MM.1S (cell line): ENCODE data around the gene KIRREL2.

Source experiments
- CTCF ChIP-seq: fragments of 300-600 bp; sonication (generic); IDR thresholded peaks from 2 replicates; pipeline ENCODE4 v1.5.1; 2016; ENCODE audit warnings: antibody characterized with exemption, low read length, mixed read lengths
- EZH2 ChIP-seq: fragments of 300-600 bp; sonication (generic); optimal IDR thresholded peaks from 2 replicates; pipeline ENCODE3; 2017; ENCODE audit warnings: low read depth, mild to moderate bottlenecking, antibody characterized with exemption, low read length, mixed read lengths
- EZH2phosphoT487 ChIP-seq: fragments of 300-600 bp; sonication (generic); IDR thresholded peaks from 2 replicates; pipeline ENCODE4 v1.6.1; 2018; ENCODE audit warnings: antibody characterized with exemption, low read length

DNA sequence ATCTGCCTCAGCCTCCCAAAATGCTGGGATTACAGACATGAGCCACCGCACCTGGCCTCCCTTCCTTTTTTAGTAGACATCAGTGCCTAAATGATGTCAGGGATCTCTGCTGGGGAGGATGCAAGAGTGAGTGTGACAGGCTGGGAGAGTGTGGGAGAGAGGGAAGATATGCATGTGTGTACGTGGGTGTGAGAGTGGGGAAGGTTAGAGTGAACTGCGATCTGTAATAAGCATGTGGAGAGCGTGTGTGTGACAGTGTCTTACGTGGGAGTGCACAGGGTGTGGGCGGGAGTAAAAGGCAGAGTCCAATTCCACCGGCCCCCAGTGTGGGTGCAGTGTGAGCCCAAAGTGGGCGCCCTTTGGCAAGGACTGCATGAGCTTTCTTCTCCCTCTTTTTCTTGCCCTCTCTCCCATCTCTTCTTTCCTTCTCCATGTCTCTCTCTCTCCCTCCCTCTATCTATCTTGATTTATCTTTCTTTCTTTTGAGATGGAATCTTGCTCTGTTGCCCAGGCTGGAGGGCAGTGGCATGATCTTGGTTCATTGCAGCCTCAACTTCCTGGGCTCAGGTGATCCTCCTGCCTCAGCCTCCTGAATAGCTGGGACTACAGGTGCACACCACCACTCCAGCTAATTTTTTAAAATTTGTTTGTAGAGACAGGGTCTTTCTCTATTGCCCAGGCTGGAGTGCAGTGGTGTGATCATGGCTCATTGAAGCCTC lies 3.5 kb upstream of the KIRREL2 start:
- TF ChIP-seq CTCF, result no peak
- no peak for TF ChIP-seq EZH2
- no peak for TF ChIP-seq EZH2phosphoT487
